ENCODE results near the gene TUBB2A. TPM values are rescaled to one million over a fixed set of nuclear protein-coding genes. Genes with fewer than 3 reads are reported as not detected.
"Not testable (repeated sequence)": the region's sequence is repeated elsewhere in the genome, so short reads cannot be mapped to it uniquely, and the experiment has no call there.

The TUBB2A gene
- total RNA-seq, 1 donor from 2014 or later, result 73.6 TPM

DNA sequence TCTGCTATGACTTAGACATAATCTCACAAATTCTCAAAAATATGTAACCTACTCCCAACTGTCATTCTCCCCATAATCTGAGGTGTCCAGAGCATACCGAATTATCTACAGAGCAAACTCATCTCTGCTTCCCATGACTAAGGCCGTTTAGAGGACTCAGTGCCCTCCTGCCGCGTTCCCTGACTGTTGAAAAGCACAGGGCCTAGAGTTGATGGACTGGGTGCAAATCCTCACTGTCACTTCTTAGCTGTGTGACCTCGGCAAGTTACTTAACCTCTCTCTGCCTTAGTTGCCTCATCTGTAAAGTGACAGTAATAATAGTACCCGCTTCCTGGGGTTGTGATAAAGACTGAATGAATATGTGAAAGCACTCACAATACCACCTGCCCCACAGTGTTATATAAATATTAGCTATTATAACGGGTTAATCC, 4.7 kb upstream of the TUBB2A start:
- Mint-ChIP-seq H3K4me1 (ENCODE audit: unreplicated experiment) (peaks cover 39% of the 10 kb centered on the region), H3K36me3 (ENCODE audit: low read depth, unreplicated experiment) (peaks cover 3% of the 10 kb centered on the region), H3K4me3 (ENCODE audit: unreplicated experiment) (peak overlapping the region; percentile 63), H3K9me3 (ENCODE audit: unreplicated experiment) (no peaks in the 10 kb centered on the region), H3K27ac (ENCODE audit: unreplicated experiment) (no peak overlapping the region), H3K27me3 (ENCODE audit: unreplicated experiment) (peaks cover 6% of the 10 kb centered on the region)
- DNase-seq (ENCODE audit: low spot score), result no peak
- TF ChIP-seq, protein P1, sequence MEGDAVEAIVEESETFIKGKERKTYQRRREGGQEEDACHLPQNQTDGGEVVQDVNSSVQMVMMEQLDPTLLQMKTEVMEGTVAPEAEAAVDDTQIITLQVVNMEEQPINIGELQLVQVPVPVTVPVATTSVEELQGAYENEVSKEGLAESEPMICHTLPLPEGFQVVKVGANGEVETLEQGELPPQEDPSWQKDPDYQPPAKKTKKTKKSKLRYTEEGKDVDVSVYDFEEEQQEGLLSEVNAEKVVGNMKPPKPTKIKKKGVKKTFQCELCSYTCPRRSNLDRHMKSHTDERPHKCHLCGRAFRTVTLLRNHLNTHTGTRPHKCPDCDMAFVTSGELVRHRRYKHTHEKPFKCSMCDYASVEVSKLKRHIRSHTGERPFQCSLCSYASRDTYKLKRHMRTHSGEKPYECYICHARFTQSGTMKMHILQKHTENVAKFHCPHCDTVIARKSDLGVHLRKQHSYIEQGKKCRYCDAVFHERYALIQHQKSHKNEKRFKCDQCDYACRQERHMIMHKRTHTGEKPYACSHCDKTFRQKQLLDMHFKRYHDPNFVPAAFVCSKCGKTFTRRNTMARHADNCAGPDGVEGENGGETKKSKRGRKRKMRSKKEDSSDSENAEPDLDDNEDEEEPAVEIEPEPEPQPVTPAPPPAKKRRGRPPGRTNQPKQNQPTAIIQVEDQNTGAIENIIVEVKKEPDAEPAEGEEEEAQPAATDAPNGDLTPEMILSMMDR (IDR thresholded peaks at IDR 0.05; ENCODE audit: unreplicated experiment), result no peak

DNA sequence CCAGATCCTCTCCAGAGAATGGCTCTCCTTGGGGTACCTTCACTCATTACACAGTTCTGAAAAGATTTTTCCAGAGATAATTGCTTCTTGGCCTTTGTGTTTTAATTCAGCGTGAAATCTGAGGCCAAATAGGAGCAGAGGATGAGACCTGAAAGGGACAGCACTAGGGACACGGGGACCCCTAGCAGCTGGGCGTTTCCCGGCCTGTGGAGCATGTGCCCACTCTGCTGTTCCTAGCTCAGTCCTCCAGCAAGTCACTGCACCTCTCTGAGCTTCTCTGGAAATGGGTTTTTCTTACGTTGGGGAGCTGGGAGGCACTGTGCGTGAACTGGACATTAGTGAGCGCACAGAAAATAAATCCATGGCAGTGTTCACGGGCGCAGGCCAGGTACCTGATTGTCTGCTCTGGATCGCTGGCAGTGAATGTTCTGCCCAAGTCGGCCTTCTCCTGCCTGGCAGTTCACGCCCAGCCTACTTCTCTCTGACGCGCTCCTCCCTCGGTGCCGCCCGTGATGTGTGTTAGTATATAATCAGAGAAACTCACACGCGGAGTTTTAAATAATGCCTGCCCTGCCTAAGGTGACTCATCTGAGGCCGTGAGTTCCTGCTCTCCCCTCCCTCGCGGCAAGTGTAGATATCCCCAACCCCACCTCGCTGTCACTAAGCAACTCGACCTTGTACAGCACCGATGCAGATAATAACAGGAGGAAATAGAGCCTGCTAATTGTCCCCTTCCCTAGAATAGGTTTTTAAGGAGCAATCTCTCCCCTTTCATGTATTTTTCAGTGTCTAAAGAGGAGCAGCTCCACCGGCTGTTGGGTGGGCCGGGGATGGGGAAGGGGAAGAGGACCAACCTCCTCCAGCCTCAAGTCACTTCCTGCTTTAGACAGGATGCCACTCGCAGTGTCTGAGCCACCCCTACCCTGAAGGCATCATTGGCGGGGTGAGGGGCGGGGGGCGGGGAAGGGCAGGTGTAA, 2.7 kb upstream of the TUBB2A start:
- Mint-ChIP-seq H3K4me1 (ENCODE audit: unreplicated experiment) (peaks cover 34% of the 10 kb centered on the region), H3K27ac (ENCODE audit: unreplicated experiment) (peak overlapping the region; percentile 49), H3K36me3 (ENCODE audit: low read depth, unreplicated experiment) (peaks cover 3% of the 10 kb centered on the region), H3K4me3 (ENCODE audit: unreplicated experiment) (peak overlapping the region; percentile 58), H3K9me3 (ENCODE audit: unreplicated experiment) (no peaks in the 10 kb centered on the region), H3K27me3 (ENCODE audit: unreplicated experiment) (peaks cover 6% of the 10 kb centered on the region)
- no peak for DNase-seq (ENCODE audit: low spot score)
- TF ChIP-seq, protein P1 (IDR thresholded peaks at IDR 0.05; ENCODE audit: unreplicated experiment), result no peak

DNA sequence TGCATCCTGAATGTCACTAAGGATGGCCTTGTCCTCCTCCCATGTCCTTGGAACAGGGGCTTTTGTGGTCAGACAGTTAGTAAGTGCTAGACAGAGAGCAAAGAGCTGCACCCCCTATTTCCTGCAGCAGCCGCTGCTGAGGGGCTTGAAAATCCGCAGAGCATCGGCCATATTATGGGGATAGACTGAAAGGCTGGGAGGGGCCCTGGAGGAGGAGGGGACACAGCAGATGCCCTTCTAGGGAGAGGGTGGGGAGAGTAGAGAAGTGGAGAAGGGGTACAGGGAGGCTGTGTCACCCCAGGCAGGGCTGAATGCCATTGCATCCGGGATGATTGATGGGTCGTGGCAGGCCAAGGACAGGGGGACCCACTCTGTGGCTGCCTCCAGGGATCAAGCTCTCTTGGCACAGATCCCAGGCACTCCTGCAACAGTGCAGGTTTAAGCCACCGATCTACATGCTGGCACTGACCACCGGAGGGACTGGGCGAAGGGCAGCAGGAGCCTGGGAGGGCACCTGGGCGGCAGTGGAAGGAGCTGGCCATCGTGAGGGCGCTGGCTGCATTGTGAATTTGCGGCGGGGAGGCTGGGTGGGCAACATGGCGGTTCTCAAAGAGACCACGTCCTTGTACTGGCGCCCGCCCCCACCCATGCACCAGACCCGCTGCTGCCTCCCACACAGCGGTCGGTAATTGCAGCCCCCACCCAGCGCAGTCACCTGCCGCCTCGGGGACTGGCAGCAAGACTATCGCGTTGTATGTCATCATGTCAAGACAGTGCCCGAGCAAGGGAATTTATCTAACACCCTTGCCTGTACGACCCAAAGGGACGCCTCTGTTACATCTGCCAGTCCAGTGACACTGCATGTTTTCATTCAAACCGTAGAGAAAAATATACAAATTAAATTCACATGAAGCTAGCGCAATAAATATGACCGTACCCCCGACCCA, 887 bp downstream of the TUBB2A start:
- not testable (repeated sequence) for H3K27me3 Mint-ChIP-seq (ENCODE audit: unreplicated experiment); H3K27ac Mint-ChIP-seq (ENCODE audit: unreplicated experiment); H3K9me3 Mint-ChIP-seq (ENCODE audit: unreplicated experiment); DNase-seq (ENCODE audit: low spot score)
- peaks cover 16% of the 10 kb centered on the region for H3K36me3 Mint-ChIP-seq (ENCODE audit: low read depth, unreplicated experiment)
- peaks cover 33% of the 10 kb centered on the region for H3K4me1 Mint-ChIP-seq (ENCODE audit: unreplicated experiment)
- H3K4me3 Mint-ChIP-seq (ENCODE audit: unreplicated experiment), result peak overlapping the region; percentile 93

DNA sequence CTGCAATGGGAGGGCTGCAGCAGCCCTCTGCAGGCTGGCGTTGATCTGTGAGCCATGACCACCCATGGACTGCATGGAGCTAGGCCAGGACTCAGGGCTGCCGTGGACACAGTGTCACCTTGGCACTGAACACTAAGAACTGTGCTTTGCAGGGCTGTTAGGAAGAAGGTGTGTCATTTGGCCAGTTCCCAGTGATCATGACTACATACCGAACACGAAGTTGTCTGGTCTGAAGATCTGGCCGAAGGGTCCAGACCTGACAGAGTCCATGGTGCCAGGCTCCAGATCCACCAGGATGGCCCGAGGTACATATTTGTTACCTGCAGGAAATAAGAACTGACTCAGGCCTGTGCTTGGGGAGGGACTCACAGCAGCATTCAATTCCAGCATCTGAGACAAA, 1.9 kb downstream of the TUBB2A start:
- not testable (repeated sequence) for H3K27me3 Mint-ChIP-seq (ENCODE audit: unreplicated experiment); DNase-seq (ENCODE audit: low spot score); H3K9me3 Mint-ChIP-seq (ENCODE audit: unreplicated experiment); H3K27ac Mint-ChIP-seq (ENCODE audit: unreplicated experiment)
- Mint-ChIP-seq H3K4me1 (ENCODE audit: unreplicated experiment) (peaks cover 36% of the 10 kb centered on the region), H3K4me3 (ENCODE audit: unreplicated experiment) (peak overlapping the region; percentile 47), H3K36me3 (ENCODE audit: low read depth, unreplicated experiment) (peaks cover 16% of the 10 kb centered on the region)

DNA sequence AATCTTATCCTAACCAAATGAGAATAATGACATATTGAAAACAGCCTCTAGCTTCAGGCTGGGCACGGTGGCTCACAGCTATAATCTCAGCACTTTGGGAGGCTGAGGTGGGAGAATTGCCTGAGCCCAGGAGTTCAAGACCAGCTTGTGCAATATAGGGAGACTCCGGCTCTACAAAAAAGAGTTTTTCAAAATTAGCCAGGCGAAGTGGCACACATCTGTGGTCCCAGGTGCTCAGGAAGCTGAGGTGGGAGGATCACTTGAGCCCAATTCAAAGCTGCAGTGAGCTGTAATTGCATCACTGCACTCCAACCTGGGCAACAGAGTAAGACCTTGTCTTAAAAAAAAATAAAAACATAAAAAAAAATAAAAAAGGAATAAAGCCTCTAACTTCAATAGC, 4.7 kb downstream of the TUBB2A start:
- peaks cover 17% of the 10 kb centered on the region for H3K36me3 Mint-ChIP-seq (ENCODE audit: low read depth, unreplicated experiment)
- peaks cover 24% of the 10 kb centered on the region for H3K4me1 Mint-ChIP-seq (ENCODE audit: unreplicated experiment)
- DNase-seq (ENCODE audit: low spot score), result no peak
- no peak overlapping the region for H3K4me3 Mint-ChIP-seq (ENCODE audit: unreplicated experiment)
- no peaks in the 10 kb centered on the region for H3K9me3 Mint-ChIP-seq (ENCODE audit: unreplicated experiment)
- no peaks in the 10 kb centered on the region for H3K27me3 Mint-ChIP-seq (ENCODE audit: unreplicated experiment)
- no peak overlapping the region for H3K27ac Mint-ChIP-seq (ENCODE audit: unreplicated experiment)
- TF ChIP-seq, protein P1 (IDR thresholded peaks at IDR 0.05; ENCODE audit: unreplicated experiment), result no peak

Data from endothelial cell (in vitro differentiated cells).